Kidney epithelial cell (primary cell): ENCODE measurements around the gene TM9SF2. TPM values are rescaled to one million over a fixed set of nuclear protein-coding genes. Genes with fewer than 3 reads are reported as not detected.
A peak's percentile ranks its signal among the peaks of the same experiment; 100 is the strongest.

ENCODE experiments used
- DNase-seq: peaks from one replicate; pipeline ENCODE4 v3.0.0-alpha.2; 2010; ENCODE audit warnings: low read depth
- H3K27me3 ChIP-seq: 2 replicates; pipeline ENCODE4 v1.6.0; 2011; ENCODE audit warnings: low read length; ENCODE audit not compliant: control insufficient read depth, insufficient read depth
- H3K36me3 ChIP-seq: 2 replicates; pipeline ENCODE4 v1.5.1; 2011; ENCODE audit warnings: low read length; ENCODE audit not compliant: control insufficient read depth, insufficient read depth
- H3K4me3 ChIP-seq: 2 replicates; pipeline ENCODE4 v1.5.1; 2011; ENCODE audit warnings: low read depth, mild to moderate bottlenecking, control low read depth, low read length
- total RNA-seq: library from RNA; depleted of rRNA; stranded (reverse); fragments of >200 nt; gene quantifications from 2 replicates; pipeline ENCODE4 v1.2.3, GENCODE V29; 2015
- TF ChIP-seq, protein P1 (sequence below): IDR thresholded peaks from 2 replicates; pipeline ENCODE4 v1.5.1; 2011; ENCODE audit warnings: mild to moderate bottlenecking, moderate library complexity, low read length, control low read depth, inconsistent platforms; ENCODE audit not compliant: insufficient read depth, poor library complexity, severe bottlenecking

Gene TM9SF2
- total RNA-seq, 1 donor from 2014 or later: 137 TPM

DNA sequence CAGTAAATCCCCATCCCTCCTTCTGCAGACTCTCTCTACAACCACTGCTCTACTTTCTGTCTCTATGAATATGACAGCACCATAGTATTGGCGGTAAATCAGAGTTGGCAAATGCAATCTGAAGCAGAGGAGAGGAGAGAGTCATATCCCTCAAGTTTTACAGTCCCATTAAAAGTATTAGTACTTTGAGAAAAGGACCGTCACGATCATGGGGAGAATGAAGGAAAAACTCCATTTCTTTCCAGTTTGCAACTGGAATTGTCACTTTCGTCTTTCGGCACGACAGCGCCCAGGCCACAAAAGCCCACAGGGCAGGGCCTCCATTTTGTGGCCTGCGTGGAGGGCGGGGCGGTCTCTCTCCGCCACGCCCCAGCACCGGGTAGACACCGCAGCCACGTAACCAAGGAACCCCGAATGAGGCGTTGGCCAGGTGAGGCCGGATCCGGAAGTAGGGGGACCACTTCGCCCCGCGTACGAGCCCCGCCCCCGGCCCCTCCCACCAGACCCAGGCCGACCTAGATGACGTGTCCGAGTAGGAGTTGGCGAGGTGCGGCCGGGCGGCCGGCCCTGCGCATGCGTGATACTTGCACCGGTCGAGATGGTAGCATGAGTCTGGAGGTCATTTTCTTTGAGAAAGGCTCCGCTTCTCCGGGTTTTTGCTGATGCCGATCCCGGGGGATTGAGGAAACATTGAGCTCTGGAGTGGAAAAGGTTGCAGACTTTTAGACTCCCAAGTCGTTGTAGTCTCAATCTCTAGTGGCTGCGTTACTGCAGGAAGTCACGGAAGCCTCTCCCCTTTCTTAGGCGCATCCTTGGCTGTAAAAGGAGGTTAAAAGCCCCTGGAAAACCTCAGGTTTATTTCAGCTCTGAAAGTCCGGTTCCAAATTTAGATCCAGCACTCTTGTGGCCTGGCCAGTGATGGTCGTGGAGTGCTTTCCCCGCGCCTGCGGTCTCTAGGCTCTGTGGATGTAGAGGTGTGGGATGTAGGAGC, 2.8 kb upstream of the TM9SF2 start:
- H3K36me3 ChIP-seq: no peaks in the 10 kb centered on the region
- peak overlapping the region; percentile 43 for H3K4me3 ChIP-seq
- TF ChIP-seq, protein P1, sequence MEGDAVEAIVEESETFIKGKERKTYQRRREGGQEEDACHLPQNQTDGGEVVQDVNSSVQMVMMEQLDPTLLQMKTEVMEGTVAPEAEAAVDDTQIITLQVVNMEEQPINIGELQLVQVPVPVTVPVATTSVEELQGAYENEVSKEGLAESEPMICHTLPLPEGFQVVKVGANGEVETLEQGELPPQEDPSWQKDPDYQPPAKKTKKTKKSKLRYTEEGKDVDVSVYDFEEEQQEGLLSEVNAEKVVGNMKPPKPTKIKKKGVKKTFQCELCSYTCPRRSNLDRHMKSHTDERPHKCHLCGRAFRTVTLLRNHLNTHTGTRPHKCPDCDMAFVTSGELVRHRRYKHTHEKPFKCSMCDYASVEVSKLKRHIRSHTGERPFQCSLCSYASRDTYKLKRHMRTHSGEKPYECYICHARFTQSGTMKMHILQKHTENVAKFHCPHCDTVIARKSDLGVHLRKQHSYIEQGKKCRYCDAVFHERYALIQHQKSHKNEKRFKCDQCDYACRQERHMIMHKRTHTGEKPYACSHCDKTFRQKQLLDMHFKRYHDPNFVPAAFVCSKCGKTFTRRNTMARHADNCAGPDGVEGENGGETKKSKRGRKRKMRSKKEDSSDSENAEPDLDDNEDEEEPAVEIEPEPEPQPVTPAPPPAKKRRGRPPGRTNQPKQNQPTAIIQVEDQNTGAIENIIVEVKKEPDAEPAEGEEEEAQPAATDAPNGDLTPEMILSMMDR: no peak
- peak; percentile 90 for DNase-seq
- H3K27me3 ChIP-seq: no peaks in the 10 kb centered on the region

GRCh38 chr13:99500839-99501183, 461 bp upstream of the TM9SF2 start:
- TF ChIP-seq, protein P1: no peak
- H3K27me3 ChIP-seq: no peaks in the 10 kb centered on the region
- H3K36me3 ChIP-seq: no peaks in the 10 kb centered on the region
- DNase-seq: no peak
- peak overlapping the region; percentile 87 for H3K4me3 ChIP-seq

- TF ChIP-seq, protein P1: no peak
- no peaks in the 10 kb centered on the region for H3K27me3 ChIP-seq
- peak overlapping the region; percentile 87 for H3K4me3 ChIP-seq
- H3K36me3 ChIP-seq: peaks cover 1% of the 10 kb centered on the region
- no peak for DNase-seq
Observed at GRCh38 chr13:99501848-99502301, 603 bp downstream of the TM9SF2 start.

GRCh38 chr13:99505814-99506269, 4.6 kb downstream of the TM9SF2 start:
- H3K4me3 ChIP-seq: no peak overlapping the region
- DNase-seq: no peak
- TF ChIP-seq, protein P1: no peak

GRCh38 chr13:99506634-99507033, 5.4 kb downstream of the TM9SF2 start:
- H3K27me3 ChIP-seq: no peaks in the 10 kb centered on the region
- TF ChIP-seq, protein P1: no peak
- no peak for DNase-seq
- no peak overlapping the region for H3K4me3 ChIP-seq
- peaks cover 5% of the 10 kb centered on the region for H3K36me3 ChIP-seq

More at GRCh38 chr13:99505814-99506269, 4.6 kb downstream of the TM9SF2 start:
- Histone ChIP-seq H3K36me3 (peaks cover 5% of the 10 kb centered on the region), H3K27me3 (no peaks in the 10 kb centered on the region)
